GM12801 (cell line): Measurements from ENCODE around the gene N4BP2.

Experiments used
- TF ChIP-seq, protein P1 (sequence below): IDR thresholded peaks from one replicate; pipeline ENCODE4 v1.5.1; 2011; ENCODE audit warnings: control low read depth; ENCODE audit not compliant: insufficient read length; ENCODE audit errors: extremely low read depth

The N4BP2 gene

DNA sequence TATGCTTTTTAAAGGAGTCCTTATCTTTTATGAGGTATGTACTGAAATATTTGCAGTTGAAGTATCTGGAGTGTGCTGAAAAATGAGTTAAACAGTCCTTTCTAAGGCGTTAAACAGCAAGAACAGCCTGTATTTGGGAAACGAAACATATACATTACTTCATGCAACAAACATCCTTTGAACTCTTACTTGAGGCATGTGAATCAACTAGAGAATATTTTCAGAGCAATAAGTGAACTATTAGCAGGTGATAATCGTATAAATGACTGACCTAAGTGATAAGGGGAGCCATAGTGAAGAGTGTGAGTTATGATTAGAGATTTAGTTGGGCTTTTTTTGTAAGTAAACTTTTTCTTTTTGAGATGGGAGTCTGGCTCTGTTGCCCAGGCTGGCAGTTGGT lies 94.3 kb downstream of the N4BP2 start:
- TF ChIP-seq, protein P1, sequence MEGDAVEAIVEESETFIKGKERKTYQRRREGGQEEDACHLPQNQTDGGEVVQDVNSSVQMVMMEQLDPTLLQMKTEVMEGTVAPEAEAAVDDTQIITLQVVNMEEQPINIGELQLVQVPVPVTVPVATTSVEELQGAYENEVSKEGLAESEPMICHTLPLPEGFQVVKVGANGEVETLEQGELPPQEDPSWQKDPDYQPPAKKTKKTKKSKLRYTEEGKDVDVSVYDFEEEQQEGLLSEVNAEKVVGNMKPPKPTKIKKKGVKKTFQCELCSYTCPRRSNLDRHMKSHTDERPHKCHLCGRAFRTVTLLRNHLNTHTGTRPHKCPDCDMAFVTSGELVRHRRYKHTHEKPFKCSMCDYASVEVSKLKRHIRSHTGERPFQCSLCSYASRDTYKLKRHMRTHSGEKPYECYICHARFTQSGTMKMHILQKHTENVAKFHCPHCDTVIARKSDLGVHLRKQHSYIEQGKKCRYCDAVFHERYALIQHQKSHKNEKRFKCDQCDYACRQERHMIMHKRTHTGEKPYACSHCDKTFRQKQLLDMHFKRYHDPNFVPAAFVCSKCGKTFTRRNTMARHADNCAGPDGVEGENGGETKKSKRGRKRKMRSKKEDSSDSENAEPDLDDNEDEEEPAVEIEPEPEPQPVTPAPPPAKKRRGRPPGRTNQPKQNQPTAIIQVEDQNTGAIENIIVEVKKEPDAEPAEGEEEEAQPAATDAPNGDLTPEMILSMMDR, result no peak

DNA sequence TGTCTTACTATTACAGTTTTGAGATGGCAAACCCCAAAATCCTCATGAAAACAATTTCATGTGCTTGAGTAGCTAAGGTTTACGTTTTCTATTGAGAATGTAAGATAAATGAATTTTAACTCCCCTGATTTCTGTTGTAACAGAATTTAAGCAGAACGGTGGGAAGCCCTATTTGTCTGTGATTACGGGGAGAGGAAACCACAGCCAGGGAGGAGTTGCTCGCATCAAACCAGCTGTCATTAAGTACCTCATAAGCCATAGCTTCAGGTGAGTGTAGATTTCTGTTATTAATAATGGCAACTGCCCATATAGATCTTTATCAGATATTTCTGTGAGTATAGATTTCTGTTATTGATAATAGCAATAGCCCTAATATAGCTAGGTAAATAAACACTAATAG lies 96.0 kb downstream of the N4BP2 start:
- TF ChIP-seq, protein P1, result no peak

DNA sequence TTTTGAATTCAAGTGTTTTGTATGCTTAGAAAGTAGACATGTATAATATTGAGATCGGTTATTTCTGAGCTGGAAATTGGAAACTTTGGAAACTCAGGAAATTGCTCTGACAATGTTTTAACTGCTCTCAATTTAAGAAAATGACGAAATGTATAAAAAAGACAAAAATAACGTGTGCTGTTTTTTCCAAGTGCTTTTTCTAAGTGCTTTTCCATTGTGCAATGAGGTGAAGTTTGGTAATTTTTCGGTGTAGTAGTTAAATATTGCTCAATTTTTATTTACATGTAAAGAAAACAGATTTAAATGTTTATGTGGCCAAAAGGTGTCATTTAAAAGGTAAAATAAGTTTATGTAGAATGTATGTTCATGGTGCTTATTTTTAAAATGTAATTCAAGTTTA lies 100.8 kb downstream of the N4BP2 start:
- TF ChIP-seq, protein P1, result no peak

DNA sequence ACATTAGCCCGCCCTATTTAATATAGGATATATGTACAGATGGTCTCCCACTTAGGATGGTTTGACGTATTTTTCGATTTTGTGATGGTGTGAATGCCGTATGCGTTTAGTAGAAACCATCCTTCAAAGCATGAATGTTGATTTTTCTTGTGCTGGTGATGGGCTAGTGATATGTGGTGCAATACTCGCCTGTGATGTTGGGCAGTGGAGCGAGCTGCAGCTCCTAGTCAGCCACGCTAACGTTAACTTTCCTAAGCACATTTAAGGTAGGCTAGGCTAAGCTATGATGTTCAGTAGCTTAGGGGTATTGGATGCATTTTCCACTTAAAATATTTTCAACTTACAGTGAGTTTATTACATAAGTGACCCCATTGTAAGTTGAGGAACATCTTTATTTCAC lies 103.6 kb downstream of the N4BP2 start:
- TF ChIP-seq, protein P1, result no peak

DNA sequence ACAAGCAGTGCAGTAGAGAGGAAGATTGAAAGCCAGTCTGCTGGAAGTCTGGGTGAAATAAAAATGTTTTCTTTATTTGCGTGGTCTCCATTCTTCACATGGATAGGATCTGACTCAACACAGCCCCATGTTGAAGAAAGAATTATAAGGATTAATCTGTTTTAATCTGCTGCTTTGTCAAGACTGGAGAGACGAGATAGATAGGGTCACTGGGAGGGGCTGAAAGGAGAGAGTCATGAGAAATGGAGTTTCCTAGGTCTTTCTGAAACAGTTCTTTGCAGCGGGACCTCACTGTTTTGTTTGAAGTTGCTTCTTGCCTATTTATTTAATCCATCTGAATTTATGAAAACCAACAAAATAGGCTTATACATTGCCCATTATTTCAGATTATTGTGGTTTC lies 107.8 kb downstream of the N4BP2 start:
- TF ChIP-seq, protein P1, result no peak

DNA sequence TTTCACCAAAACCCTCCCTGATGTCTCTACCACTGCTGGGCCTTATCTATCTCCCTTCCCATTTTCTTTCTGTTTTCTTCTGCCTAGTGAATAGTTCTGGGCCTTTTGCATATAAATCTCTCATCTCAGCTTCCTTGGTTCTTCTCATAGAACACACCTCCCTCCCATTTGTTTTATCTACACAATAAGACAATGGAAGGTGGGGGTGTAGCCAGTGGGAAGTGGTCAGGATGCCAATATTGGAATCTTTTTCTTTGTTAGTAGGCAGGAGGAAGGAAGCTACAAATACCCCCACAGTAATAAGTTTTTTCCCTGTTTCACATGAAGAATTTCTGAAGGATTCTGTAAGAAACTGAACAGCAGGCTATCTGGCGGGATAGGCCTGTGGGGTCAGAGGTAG lies 109.3 kb downstream of the N4BP2 start:
- TF ChIP-seq, protein P1, result no peak

DNA sequence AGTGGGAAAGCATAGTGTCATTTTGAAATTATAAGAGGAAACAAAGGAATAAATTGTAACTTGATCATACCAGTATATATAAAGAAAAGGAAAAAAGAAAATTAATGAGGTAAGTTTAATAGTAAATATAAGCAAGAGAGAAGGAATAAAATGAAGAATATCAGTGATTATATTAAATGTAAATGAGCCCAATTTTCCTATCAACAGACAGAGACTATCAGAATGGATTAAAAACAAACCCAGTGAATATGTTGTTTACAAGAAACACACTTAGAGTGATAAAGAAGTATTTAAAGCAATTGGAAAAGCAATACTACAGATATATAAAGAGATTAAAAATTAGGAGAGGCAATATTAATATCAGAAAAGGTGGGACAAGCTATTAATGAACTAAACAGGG lies 111.4 kb downstream of the N4BP2 start:
- TF ChIP-seq, protein P1, result no peak

DNA sequence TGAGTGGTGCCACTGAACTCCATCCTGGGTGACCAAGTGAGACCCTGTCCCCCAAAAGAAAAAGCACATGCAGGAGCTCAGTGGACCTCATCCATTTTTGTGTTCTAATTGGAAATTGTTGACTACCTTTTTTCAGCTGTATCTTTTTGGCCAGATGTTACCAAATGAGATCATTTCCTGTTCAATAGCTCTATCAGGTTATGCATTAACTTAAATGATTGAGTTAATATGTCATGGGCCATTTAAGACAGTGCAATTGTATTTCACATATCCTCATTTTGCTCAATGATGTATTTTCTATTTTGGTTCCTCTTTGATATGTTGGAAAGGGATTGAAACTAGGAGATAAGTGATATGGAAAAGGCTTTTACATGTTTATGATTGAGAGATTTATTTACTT lies 113.9 kb downstream of the N4BP2 start:
- TF ChIP-seq, protein P1, result no peak
